KG1 (cell line): ENCODE data around the gene GPR78.

Experiments used
- DNase-seq: peaks from one replicate; lab custom pipeline; 2025; lab: John Stamatoyannopoulos, UW

The GPR78 gene

DNA sequence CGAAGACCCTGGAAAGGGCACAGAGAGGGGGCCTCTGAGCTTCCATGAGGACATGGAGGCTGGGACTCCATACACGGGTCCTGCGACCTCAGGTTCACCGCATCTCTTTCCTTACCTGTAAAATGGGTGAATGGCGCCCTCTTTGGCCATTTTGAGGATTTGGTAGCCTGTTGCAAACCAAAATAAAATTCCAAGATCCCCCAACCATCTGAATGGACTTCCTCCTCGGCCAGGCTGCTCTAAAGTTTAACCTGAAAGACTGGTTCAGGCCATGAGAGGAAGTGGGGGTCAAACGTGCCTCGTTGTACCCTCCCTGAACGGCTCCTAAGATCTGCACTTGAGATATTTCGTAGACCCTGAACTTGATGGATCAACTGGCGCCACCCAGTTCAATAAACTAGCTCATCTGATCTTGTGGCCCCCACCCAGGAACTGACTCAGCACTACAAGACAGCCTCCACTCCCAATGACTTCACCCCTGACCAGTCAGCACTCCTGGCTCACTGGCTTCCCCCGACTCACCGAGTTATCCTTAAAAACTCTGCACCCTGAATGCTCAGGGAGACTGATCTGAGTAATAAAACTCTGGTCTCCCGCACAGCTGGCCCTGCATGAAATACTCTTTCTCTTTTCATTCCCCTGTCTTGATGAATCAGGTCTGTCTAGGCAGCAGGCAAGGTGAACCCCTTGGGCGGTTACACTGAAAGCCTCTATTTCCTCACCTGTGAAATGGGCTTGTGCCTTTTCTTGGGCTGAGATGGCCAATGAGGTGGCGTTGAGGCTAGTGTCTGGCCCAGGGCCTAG lies 32.9 kb upstream of the GPR78 start:
- no peak for DNase-seq

DNA sequence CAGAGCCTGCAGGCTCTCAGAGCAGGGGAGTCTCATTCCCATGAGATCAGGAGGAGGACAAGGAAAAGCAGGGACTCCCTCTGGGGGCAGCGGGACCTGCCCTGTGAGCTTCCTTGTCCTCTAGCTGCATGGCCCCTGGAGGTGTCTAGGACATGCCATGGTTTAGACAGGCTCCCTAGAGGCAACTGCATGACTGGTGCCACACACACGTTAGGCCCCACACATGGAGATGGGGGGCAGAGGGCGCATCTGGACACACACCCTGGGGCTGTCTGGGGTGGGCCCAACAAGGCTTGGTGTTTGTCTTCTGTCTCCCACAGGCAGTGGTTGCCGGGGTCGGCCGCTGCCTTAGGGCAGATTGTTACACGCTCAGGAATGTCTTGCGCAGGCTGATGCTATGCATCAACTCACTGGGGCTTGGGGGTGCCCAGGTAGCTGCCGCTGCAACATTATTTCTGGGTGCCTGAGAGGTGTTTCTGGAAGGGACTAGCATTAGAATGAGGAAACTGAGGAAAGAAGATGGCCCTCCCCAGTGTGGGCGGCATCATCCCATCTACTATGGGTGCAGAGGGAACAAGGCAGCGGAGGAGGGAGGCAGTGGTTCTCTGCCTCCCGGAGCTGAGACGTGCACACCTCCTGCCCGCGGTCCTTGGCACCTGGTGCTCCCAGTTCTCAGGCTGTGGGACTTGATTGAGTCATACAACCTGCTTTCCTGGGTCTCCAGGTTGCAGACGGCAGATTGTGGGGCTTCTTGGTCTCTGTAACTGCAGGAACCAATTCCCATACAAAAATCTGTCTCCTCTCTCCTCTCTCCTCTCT lies 32.1 kb upstream of the GPR78 start:
- DNase-seq, result no peak

DNA sequence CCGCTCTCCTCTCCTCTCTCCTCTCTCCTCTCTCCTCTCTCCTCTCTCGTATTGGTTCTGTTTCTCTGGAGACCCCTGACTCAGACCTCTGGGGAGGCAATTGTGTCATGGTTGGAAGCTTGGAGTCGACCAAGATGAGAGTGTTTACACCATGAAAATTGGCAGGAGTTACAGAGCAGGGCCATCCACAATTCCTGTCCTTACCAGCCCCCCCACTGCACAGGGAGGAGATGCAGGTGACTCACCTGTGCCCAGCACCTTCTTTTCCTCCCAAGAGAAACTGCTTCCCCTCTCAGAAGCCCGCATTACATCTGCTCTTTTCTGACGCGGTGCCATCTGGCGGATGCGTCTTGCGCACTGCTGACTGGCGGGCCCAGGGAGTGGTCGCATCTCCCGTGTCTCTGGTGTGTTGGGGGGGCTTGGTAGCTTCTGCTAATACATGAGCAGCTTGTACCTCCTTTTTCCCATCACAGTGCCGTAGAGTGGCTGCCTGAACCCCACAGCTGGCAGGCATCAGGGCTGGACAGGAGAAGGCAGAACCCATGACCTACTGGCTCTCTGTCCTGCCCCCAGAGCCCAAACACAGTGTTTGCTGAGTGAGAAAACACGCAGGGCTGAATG lies 31.4 kb upstream of the GPR78 start:
- no peak for DNase-seq

DNA sequence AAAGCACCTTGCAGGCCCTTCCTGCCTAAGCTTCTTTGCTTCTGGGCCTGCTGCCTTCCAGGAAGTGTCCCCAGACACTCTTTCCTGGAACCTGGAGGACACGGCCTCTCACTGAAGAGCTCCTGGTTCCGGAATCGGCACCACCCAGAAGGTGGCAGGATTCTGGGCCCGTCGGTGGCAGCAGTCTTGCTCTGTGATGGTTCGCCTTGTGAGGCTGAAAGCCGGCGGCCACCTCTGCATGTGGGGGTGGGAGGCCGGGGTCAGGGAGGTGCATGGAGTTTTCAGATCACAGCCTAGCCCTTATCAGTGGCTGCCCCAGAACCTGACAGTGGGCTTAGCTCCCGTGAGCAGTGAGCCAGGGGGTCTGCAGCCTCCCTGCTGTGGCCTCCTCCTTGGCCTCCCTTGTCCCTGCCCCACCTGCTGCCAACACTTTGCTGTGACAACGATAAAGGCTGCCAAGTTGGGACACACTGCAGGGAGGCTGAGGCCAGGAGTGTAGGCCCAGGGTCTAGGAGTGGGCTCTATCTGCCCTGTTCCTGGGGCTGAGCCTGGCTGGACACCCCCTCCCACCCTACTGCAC lies 30.8 kb upstream of the GPR78 start:
- DNase-seq, result no peak

DNA sequence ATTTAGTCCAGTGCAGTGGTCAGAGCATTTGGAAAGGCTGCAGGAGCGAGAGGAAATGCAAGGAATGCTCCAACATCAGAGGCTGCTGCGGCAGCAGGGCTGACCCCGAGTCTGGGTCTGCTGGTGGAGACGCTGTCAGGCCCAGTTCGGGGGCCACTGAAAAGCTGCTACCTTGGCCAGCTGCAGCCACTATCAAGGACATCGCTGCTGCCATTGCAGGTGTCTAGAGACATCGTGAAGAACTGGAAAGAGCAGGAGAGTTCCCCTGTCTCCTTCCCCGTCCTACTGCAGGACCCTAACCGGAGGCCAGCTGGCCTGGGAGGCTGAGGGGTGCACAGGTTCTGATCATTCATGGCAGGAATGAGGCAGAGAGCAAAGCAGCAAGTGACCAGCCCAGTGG lies 29.5 kb upstream of the GPR78 start:
- DNase-seq, result no peak

DNA sequence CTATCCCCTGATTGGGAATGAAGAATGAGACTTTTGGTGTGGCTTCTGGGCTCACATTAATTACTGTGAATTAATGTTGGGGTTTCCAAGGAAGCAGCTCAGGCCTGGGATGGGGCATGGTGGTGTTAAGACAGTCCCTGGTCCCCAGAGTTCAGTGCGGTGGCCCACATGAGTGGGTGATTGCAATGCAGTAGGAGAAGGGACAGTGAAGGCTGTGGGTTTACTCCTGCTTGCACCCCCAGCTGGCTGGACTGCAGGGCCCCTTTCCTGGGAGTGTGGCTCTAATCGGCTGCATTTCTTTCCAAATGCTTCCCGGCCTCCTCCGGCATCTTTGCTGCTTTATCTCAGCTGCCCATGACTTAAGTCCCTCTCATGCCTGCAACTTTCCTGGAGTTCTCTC lies 28.2 kb upstream of the GPR78 start:
- no peak for DNase-seq

DNA sequence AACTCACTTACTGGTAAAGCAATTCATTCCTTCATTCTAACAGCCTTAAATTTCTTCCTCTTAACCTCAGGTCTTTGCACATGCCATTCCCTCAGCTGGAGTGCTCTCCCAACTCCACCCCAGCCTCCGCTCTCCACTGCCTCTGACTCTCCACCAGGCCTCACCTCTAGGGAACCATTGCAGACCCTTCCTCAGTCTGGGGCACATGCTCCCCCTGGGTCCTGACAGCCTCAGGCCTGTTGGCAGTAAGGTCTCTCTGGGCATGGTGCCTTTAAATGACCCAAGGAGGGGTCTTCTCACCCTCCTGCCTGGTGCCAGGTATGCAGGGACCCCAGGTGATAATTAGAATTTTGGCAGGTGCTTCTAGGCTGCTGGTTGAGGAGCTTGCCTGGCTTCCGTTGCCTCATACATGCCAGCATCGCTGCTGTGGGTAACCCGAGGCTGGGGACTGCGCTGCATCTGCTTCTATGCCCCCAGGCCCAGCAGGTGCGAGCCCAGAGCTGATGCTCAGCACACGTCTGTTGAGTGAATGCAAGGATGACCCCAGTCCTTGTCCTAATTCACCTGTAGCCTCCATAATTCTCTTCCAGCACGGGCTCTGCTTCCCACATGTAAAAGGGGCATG lies 27.5 kb upstream of the GPR78 start:
- DNase-seq, result no peak

DNA sequence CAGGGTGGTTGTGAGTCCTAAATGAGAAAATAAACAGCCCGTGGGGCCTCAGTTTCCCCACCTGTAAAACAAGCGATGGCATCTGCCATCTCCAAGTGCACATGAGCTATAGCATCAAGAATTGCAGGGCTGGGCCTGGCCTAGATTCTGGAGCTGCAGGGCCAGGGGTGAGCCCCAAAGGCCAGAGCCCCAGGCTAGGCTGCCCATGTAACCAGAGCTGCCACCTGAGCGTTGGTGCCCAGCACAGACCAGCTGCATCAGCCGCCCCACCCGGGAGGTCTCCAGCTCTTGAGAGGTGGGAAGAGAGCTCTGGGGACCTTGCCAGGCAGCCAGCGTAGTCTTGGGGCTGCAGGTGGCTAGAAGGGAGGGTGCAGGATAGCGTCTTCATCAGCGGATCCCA lies 27.0 kb upstream of the GPR78 start:
- no peak for DNase-seq

DNA sequence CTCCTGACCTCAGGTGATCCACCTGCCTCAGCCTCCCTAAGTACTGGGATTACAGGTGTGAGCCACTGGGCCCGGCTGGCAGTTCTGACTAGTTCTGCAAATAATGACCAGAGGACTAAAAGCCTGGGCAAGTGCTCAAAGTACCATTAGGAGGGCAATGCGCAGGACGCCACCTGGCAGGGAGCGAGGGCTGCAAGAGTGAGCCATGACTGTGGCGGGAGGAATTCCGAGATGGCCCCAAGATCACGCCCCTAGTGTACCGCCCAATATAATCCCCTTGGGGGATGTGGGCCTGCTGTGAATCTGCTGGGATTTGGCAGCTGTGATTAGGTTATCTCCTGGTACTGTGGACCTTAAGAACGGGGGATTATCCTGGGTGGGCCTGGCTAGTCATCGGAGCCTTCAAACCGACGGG lies 26.2 kb upstream of the GPR78 start:
- DNase-seq, result no peak

DNA sequence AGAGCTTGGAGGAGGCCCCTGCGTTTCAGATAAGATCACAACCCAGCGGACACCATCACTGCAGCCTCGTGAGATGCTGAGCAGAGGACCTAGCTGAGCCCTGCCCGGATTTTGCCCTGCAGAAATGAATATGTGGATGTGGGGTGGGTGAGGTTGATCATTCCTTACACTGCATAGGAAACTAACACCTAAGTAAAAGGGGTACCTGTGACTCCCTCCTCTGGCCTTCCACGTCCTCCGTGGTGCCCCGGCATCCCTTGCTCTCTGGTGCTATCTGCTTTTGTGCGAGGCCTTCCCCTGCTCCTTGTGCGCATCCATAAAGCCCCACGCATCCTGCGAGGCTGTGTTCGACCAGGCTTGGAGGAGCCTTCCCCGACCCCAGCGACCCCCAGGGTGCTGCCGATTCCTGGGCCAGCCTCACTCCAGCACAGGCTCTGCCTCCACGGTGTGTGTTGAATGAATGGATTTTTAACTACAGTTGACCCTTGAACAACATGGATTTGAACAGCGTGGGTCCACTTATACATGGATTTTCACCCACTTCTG lies 25.6 kb upstream of the GPR78 start:
- DNase-seq, result no peak

DNA sequence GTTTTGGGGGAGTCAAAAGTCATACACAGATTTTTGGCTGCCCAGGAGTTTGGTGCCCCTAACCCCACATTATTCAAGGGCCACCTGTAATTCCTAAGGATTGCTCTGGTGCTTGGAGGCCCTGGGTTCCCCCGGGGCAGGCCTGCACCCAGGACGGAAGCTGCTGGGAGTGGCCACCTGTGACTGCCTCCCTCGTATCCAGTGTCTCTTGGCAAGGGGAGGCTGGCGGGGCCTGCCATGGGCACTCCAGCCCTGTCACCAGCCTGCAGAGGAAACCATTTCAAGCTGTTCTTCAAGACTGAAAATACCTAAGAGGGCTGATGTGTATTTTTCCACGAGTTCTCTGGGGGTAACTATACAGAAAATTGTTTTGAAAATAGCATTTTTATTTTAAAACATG lies 24.5 kb upstream of the GPR78 start:
- no peak for DNase-seq

DNA sequence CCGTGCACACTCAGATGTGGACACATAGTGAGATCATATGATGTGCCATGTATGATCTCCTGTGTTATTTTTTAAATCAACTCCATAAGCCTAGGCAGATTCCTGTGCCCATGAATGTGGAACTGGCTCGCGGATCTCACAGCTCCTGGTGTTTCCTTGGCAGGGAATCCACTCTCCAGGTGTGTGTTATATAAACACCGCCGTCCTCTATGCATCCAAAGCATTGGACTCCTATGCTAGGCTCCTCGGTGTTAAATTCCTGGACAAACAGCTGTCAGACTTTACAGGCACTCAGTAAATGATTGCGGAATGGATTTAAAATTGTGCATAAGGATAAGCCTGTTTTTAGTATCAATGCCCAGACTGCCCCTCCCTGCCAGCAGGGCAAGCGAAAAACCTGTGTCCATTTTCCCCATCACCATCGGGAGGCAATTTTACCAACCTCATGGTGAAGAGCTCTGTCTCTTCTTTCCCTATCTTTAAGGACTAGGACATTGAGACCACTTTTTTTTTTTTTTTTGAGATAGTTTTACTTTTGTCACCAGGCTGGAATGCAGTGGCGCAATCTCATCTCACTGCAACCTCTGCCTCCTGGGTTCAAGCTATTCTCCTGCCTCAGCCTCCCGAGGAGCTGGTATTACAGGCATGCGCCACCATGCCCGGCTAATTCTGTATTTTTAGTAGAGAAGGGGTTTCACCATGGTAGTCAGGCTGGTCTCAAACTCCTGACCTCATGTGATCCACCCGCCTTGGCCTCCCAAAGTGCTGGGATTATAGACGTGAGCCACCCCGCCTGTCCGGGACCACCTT lies 23.6 kb upstream of the GPR78 start:
- no peak for DNase-seq

DNA sequence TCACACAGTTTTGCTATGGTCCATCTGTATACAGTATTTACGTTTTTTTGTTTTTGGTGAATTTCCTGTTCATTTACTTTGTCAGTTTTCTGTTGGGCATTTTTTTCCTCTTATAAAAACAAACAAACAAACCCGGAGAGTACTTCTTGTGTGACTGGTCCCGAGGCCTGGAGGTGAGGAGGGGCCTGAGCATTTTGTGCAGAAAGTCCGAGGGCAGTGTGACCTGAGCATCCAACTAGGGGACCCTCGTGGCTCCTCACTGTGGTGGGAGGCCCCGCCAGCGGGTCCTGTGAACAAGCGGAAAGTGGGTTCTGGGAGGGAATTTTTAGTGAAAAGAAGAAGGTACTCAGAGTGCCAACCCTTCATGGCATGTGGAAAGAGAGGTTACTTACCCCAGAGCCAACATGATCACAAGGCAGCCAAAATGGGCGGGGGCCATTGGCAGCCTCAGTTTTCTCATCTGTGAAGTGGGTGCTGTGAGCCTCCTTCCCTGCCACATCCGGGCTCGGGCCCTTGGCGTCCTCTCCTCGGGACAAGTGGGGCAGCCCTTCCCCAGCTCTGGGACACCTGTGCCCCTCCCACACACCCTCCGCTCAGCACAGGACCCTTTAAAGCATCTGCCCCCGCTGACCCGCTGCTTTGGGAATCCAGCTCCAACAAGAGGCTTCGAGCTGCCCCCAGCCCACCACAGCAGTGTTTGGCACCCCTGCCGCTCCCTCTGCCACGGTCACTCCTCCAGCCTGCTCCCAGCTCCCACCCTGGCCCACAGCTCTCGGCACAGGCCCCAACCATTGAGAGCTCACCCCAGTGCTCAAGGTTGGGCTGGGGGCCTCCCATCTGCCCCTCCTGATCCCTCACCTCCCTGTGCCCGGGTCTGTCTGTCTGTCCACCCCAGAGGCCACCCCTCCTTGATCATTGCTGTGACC lies 22.8 kb upstream of the GPR78 start:
- DNase-seq, result no peak

DNA sequence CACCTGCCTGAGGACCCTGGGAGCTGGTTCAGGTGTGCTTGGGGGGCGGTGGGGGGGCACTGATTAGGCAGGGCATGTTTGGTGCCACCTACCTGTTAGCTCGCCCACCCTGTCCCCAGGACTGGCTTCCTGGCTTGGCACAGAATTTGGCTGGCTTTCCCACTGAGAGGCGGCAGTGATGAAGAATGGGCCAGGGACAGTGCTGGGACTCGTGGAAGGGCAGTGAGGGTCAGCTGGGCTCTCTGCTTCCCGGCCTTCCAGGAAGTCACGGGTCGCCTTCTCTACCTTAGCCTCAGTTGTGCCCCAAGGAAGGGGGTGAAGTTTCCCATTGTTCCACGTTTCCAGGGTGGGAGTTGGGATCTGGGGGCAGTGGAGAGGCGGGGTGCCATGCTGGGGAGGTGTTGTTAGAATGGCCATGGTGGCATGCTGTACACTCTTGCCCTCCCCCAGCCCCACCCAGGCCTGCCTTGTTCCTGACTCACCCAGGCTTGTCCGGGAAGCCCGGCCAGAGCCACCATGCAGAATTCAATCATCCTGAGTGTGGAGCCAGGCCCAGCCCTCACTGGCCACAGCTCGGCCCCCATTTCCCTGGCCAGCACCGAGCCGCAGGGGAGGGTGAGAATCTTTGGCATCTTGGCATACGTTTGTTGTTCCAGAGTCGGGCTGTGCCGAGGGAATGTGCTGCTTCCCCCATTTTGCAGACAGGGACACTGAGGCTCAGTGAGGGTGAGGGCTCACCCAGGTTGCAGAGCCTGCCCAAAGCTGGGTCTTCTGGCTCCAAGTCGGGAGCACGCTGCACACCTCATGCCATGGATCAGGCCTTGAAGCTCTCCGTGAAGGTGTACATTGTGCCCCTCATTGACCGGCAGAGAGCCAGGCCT lies 21.9 kb upstream of the GPR78 start:
- no peak for DNase-seq

DNA sequence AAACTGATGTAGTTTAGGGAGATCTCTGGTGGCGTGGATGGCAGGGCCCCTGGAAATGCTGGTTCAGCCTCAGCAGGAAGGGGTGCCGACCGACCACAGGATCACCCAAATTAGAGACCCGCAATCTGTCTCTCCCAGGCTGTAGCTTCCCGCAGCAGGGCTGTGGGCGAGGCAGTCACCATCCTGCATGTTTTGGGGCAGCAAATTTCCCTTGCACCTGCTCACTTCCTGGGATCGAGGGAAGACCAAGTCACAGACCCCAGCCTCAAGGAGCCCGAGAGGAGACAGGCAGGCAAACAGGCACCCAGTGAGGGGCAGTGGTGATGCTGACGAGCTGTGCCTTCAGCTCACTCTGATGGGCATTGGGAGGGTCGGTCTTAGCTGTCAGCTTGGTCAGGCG lies 21.2 kb upstream of the GPR78 start:
- DNase-seq, result no peak

DNA sequence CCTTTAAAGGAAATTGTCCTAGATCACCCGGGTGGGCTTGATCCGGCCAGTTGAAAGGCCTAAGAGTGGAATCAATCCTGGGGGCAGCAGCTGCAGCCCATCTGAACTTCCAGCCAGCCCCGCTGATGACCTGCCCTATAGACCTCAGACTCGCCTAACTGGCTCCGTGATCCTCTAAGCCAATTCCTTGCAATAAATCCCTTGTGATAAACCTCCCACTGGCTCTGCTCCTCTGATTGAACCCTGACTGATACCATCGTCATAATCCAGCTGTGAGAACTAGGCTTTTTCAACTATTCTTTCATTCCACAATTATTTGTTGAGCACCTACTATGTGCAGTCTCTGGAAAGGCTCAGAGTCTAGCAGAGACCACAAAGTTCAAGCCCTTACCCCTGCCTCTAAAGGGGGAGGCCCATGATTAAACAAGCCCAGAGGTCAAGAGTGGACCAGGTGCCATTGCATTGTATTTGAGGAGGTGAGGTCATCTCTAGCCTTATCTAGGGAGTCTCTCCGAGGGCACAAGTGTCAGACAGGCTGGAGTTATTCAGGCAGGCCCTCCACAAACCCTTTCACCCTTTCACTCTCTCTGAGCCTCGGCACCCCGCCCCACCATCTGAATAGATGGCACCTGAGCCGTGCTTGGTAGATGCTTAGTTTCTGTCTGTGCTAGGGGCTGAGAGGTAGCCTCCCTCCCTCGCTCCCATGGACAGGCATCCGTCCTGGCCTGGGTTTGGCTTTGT lies 20.5 kb upstream of the GPR78 start:
- DNase-seq, result no peak

DNA sequence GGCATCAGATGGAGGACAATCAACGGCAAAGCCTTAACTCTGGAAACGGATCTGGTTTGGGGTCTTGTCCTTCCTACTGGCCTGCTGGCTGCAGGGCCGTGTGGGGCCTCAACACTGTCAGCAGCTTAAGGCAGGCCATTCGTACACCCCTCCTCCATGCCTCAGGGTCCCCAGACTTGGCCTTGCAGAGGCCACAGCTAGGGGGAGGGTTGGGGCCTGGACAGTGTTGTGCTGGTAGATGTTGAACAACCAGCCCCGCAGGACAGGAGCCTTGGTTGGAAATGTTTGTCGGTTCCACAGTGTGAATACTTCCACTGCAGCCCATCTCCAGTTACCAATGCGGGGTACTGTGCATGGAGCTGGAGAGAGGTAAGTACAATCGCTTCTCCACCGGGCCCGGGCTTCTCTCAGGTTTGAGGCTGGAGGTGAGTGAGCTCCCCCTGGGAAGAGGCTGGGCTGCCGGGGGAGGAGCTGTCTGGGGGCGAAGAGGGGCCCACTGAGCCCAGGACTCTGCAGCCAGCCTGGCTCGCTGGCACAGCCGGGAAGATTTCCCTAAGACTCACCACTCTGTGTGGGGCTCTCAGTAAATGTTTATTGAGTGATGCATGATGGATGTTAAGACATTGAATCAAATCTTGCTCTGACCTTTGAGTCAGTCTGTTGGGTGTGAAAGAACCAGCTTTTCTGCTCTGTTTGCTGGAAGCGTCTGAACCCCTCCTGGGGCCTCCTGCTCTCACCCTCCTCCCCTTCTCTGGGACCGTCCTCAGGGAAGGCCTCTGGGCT lies 19.7 kb upstream of the GPR78 start:
- no peak for DNase-seq
